HG02885 (cell line): ENCODE measurements around the gene NUBP1.

ENCODE experiments used
- ATAC-seq: cut with Tn5 transposase; IDR thresholded peaks from one replicate; pipeline ENCODE4 v1.9.1; 2021; ENCODE audit warnings: mild to moderate bottlenecking; ENCODE audit not compliant: unreplicated experiment, poor library complexity

The NUBP1 gene

GRCh38 chr16:10791048-10791447 is 47.4 kb downstream of the NUBP1 start:
- ATAC-seq = peak; percentile 75

GRCh38 chr16:10799736-10800135 is 56.1 kb downstream of the NUBP1 start:
- ATAC-seq = no peak

GRCh38 chr16:10805334-10805733 is 61.7 kb downstream of the NUBP1 start:
- peak; percentile 44 for ATAC-seq

DNA sequence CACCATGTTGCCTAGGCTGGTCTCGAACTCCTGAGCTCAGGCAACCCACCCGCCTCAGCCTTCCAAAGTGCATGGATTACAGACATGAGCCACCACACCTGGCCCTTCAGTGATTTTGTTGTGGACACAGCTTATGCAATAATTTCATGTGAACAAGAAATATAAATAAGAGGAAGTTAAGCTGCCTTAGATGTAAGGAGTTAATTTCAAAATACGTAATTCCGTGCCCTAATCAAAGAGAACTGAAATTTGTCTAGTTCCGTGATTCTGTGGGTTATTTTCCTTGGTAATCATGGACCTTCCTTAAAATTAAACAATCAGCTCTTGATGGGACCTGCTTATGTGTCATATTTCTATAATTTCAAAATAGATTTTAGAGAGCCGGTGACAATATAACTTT is 63.1 kb downstream of the NUBP1 start:
- no peak for ATAC-seq

DNA sequence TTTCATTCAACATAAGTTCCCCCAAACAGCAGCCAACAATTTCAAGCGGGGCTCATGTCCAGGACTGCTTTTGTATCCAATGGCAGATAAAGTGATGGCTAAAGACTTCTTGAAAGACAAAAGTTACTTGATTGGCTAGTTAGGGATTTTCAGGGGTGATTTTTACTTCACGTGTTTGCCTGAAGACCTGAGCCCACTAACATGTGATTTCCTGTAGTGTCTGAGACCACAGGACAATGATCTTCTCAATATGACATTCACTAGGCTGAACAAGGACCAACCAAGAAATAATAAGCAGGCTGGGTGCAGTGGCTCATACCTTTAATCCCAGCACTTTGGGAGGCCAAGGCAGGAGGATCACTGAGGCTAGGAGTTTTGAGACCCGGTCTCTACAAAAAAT is 64.6 kb downstream of the NUBP1 start:
- no peak for ATAC-seq

GRCh38 chr16:10808850-10809249 is 65.2 kb downstream of the NUBP1 start:
- ATAC-seq = no peak

- ATAC-seq = no peak
Measured at GRCh38 chr16:10809706-10810105, 66.1 kb downstream of the NUBP1 start.

DNA sequence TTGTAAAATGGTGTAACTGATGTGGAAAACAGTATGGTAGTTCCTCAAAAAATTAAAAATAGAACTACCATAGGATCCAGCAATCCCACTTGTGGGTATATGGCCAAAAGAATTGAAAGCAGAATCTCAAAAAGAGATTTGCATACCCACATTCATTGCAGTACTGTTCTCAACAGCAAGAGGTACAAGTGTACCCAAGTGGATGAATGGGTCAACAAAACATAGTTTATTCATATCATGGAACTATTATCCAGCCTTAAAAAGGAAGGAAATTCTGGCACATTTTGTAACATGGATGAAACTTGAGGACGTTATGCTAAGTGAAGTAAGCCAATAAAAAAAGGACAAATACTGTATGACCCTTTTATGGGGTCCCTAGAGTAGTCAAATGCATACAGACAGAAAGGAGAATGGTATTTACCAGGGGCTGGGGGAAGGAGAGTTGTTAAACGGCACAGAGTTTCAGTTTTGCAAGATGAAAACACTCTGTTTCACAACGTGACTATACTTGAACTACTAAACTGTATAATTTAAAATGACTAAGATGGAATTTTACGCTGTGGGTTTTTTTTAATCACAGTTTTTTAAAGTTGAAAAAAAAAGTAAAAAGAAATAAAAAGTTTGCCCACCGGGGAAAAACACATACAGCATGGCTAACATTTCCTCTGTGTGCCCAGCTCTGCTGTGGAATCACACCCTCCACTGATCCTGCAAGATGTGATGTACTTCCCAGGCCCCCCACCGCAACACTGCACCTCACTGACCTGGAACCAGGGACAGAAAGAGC is 68.9 kb downstream of the NUBP1 start:
- peak; percentile 73 for ATAC-seq

GRCh38 chr16:10813099-10813455 is 69.4 kb downstream of the NUBP1 start:
- no peak for ATAC-seq

- no peak for ATAC-seq
Measured at GRCh38 chr16:10817514-10817913, 73.9 kb downstream of the NUBP1 start.

DNA sequence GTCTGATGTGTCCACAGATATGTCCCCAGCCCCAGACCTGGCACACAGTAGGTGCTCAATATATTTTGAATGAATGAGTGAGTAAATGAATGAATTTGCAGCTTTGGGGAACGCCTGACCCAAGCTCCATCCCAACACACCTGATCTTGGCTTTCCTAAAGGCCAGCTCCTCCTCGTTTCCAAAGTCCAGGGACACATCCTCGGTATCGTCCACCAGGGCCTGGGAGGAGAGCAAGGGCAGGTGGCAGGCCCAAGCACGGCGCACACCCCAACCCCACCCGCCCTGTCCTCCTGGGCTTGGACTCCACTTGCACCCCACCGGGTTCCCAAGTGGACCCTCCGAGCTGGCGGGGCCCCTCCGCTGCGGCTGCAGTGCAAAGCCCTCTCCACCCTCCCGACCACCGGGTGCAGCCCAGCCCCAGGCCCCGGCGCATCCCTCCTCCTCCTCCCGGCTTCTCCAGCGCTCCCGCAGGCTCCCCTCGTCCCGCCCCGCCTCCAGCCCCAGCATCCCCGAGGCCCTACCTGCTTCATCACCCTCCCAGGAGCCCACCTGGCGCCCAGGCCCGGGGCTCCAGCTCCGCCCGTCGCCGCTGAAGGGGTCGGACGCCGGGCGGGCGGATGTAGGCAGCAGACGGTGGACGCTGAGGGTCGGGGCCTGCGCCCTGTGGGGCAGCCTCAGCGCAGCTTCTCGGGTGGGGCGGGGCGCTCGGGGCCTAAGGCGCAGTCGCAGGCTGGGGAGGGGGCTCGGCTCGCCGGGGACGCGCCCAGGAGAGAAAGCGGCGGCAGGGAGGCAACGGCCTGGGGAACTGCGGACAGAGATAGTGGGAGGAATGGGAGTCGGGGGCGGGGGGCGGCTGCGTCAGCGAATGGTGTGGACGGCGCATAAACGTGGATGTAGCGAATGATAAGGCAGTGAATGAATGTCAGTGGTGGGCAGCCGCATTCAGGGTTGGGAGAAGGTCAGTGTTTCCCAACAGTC is 74.6 kb downstream of the NUBP1 start, which contains the start of gene TVP23A:
Gene TVP23A, minus strand, starts transcription at position 832 of the 979 bp plus-strand sequence. Its CDS starts 301 bp downstream, at position 531.
- no peak for ATAC-seq
